MM.1S (cell line): ENCODE data around the gene CFAP90.

Experiments
- DNase-seq: peaks from one replicate; pipeline ENCODE4 v3.0.0-alpha.2; 2015
- H2AFZ ChIP-seq: fragments of 300-600 bp; sonication (generic); 2 replicates; pipeline ENCODE4 v1.6.0; 2016; ENCODE audit warnings: antibody characterized with exemption, low read length
- H3F3A ChIP-seq: fragments of 300-600 bp; sonication (generic); 2 replicates; pipeline ENCODE4 v1.6.1; 2016; ENCODE audit warnings: mild to moderate bottlenecking, antibody characterized with exemption, low read length, moderate library complexity, mixed read lengths; ENCODE audit not compliant: insufficient read depth
- H3K27ac ChIP-seq: fragments of 300-600 bp; sonication (generic); 2 replicates; pipeline ENCODE4 v1.5.1; 2016; ENCODE audit warnings: mild to moderate bottlenecking, low read length
- H3K27me3 ChIP-seq: fragments of 300-600 bp; sonication (generic); replicated peaks from 2 replicates; pipeline ENCODE4 v1.6.0; 2016; ENCODE audit warnings: low read length; ENCODE audit not compliant: insufficient read depth
- H3K36me3 ChIP-seq: fragments of 300-600 bp; sonication (generic); replicated peaks from 2 replicates; pipeline ENCODE4 v1.6.1; 2016; ENCODE audit warnings: mild to moderate bottlenecking, low read length, mixed read lengths; ENCODE audit not compliant: insufficient read depth
- H3K4me1 ChIP-seq: fragments of 300-600 bp; sonication (generic); 2 replicates; pipeline ENCODE4 v1.6.1; 2016; ENCODE audit warnings: low read length, mixed read lengths
- H3K4me2 ChIP-seq: fragments of 300-600 bp; sonication (generic); 2 replicates; pipeline ENCODE4 v1.6.0; 2016; ENCODE audit warnings: low read depth, low read length
- H3K4me3 ChIP-seq: fragments of 300-600 bp; sonication (generic); 2 replicates; pipeline ENCODE4 v1.5.1; 2016; ENCODE audit warnings: low read length, mixed read lengths
- H3K79me2 ChIP-seq: fragments of 300-600 bp; sonication (generic); 2 replicates; pipeline ENCODE4 v1.6.1; 2016; ENCODE audit warnings: mixed run types, low read length, mixed read lengths
- H3K9ac ChIP-seq: fragments of 300-600 bp; sonication (generic); 2 replicates; pipeline ENCODE4 v1.6.1; 2016; ENCODE audit warnings: low read length, mixed read lengths
- H3K9me2 ChIP-seq: fragments of 300-600 bp; sonication (generic); replicated peaks from 2 replicates; pipeline ENCODE4 v1.6.1; 2016; ENCODE audit warnings: mild to moderate bottlenecking, low read length, mixed read lengths; ENCODE audit not compliant: insufficient read depth
- H3K9me3 ChIP-seq: fragments of 300-600 bp; sonication (generic); replicated peaks from 2 replicates; pipeline ENCODE4 v1.6.1; 2016; ENCODE audit warnings: mild to moderate bottlenecking, low read length, mixed read lengths; ENCODE audit not compliant: insufficient read depth
- H4K20me1 ChIP-seq: fragments of 300-600 bp; sonication (generic); 2 replicates; pipeline ENCODE4 v1.6.1; 2016; ENCODE audit warnings: mild to moderate bottlenecking, low read length, moderate library complexity, mixed read lengths; ENCODE audit not compliant: insufficient read depth
- EZH2 ChIP-seq: fragments of 300-600 bp; sonication (generic); optimal IDR thresholded peaks from 2 replicates; pipeline ENCODE3; 2017; ENCODE audit warnings: low read depth, mild to moderate bottlenecking, antibody characterized with exemption, low read length, mixed read lengths
- EZH2phosphoT487 ChIP-seq: fragments of 300-600 bp; sonication (generic); IDR thresholded peaks from 2 replicates; pipeline ENCODE4 v1.6.1; 2018; ENCODE audit warnings: antibody characterized with exemption, low read length
- TF ChIP-seq, protein P1 (sequence below): fragments of 300-600 bp; sonication (generic); IDR thresholded peaks from 2 replicates; pipeline ENCODE4 v1.5.1; 2016; ENCODE audit warnings: antibody characterized with exemption, low read length, mixed read lengths

Gene CFAP90

DNA sequence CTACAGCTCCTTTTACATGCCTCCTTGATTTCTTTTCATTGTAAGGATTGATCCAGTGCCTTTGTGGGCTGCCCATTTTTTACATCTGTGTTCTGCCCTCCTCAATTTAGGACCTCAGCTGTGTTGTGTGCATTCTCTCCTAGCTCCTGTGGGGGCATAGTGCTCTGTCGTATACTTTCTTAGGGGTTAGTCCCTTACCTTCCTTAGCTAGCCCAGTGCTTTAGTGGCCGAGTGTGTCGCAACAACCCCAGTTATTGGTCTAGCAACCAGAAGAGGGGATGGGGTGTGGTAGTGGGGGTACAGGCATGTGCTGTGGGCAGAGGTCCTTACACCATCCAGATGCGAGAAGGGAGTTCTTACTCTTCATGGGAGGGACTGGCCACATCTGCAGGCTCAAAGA is 30.2 kb upstream of the CFAP90 start:
- peaks cover 65% of the 10 kb centered on the region for H3K36me3 ChIP-seq
- no peaks in the 10 kb centered on the region for H3K27me3 ChIP-seq
- DNase-seq: no peak
- H4K20me1 ChIP-seq: peaks cover 49% of the 10 kb centered on the region
- peaks cover 4% of the 10 kb centered on the region; the same call in 1 of the 2 replicates for H3F3A ChIP-seq
- H3K9ac ChIP-seq: no peak overlapping the region
- no peak overlapping the region for H3K27ac ChIP-seq
- no peak overlapping the region for H3K4me3 ChIP-seq
- H2AFZ ChIP-seq: no peak overlapping the region
- H3K9me2 ChIP-seq: no peaks in the 10 kb centered on the region
- no peaks in the 10 kb centered on the region for H3K9me3 ChIP-seq
- H3K4me1 ChIP-seq: 0 out of 2 replicates have a peak, but pooled peaks cover 9% of the 10 kb centered on the region
- H3K79me2 ChIP-seq: peaks cover 98% of the 10 kb centered on the region
- no peak overlapping the region for H3K4me2 ChIP-seq
- TF ChIP-seq, protein P1, sequence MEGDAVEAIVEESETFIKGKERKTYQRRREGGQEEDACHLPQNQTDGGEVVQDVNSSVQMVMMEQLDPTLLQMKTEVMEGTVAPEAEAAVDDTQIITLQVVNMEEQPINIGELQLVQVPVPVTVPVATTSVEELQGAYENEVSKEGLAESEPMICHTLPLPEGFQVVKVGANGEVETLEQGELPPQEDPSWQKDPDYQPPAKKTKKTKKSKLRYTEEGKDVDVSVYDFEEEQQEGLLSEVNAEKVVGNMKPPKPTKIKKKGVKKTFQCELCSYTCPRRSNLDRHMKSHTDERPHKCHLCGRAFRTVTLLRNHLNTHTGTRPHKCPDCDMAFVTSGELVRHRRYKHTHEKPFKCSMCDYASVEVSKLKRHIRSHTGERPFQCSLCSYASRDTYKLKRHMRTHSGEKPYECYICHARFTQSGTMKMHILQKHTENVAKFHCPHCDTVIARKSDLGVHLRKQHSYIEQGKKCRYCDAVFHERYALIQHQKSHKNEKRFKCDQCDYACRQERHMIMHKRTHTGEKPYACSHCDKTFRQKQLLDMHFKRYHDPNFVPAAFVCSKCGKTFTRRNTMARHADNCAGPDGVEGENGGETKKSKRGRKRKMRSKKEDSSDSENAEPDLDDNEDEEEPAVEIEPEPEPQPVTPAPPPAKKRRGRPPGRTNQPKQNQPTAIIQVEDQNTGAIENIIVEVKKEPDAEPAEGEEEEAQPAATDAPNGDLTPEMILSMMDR: no peak
- TF ChIP-seq EZH2phosphoT487 (no peak), EZH2 (no peak)

DNA sequence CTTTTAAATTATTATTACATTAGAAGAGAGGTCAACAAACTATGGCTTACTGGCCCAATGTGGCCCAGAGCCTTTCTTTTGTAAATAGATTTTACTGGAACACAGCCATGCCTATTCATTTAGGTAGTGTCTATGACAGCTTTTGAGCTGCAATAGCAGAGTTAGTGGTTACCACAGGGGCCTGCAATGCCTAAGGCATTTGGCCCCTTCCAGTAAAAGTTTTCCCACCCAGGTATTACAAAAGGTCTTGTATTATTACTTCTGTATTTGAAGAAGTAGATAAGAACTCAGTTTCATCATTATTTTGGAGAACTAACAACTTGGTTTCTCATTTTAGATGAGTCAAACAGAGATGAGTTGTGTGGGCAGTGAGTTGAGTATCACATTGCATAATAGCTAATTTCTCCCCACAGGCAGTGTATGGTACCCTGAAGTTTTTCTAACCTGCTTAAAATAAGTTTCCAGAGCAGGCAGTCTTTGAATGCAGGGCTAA is 27.5 kb upstream of the CFAP90 start:
- no peak overlapping the region for H3K9ac ChIP-seq
- H3K4me3 ChIP-seq: no peak overlapping the region
- H3K9me2 ChIP-seq: no peaks in the 10 kb centered on the region
- no peak overlapping the region for H3K4me2 ChIP-seq
- H4K20me1 ChIP-seq: peaks cover 66% of the 10 kb centered on the region
- peaks cover 25% of the 10 kb centered on the region for H3K4me1 ChIP-seq
- H3K36me3 ChIP-seq: peaks cover 68% of the 10 kb centered on the region
- H2AFZ ChIP-seq: no peak overlapping the region
- H3K9me3 ChIP-seq: no peaks in the 10 kb centered on the region
- H3F3A ChIP-seq: peaks cover 6% of the 10 kb centered on the region
- H3K27ac ChIP-seq: no peak overlapping the region
- no peaks in the 10 kb centered on the region for H3K27me3 ChIP-seq
- peaks cover 100% of the 10 kb centered on the region for H3K79me2 ChIP-seq
- DNase-seq: no peak
- TF ChIP-seq, protein P1: no peak
- TF ChIP-seq EZH2: no peak
- no peak for TF ChIP-seq EZH2phosphoT487

DNA sequence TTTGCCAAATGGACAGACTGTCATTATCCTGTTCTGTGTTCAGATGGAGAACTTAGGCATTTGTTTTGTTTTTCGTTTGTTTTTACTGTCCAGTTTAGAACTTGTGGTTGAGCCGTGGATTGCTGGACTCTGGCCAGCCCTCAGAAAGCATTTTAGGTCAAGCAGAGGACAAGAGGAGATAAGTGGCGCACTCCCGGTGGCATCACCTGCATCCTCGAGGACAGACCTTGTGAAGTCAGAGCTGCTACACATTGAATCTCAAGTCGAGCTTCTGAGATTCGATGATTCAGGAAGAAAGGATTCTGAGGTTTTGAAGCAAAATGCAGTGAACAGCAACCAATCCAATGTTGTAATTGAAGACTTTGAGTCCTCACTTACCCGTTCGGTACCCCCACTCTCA is 26.9 kb upstream of the CFAP90 start:
- Histone ChIP-seq H3K79me2 (peaks cover 96% of the 10 kb centered on the region), H3K4me3 (no peak overlapping the region), H3K9ac (no peak overlapping the region), H3K27ac (no peak overlapping the region), H3K4me2 (no peak overlapping the region), H3K9me3 (no peaks in the 10 kb centered on the region), H3F3A (peaks cover 12% of the 10 kb centered on the region), H3K9me2 (no peaks in the 10 kb centered on the region), H4K20me1 (peaks cover 66% of the 10 kb centered on the region), H2AFZ (no peak overlapping the region), H3K27me3 (no peaks in the 10 kb centered on the region), H3K4me1 (peaks cover 27% of the 10 kb centered on the region), H3K36me3 (peaks cover 62% of the 10 kb centered on the region)
- DNase-seq: no peak
- TF ChIP-seq, protein P1: no peak
- TF ChIP-seq EZH2 (no peak), EZH2phosphoT487 (no peak)
